ENCODE measurements around the gene SPPL3. TPM values are rescaled to one million over a fixed set of nuclear protein-coding genes. Genes with fewer than 3 reads are reported as not detected.

SPPL3 gene
- polyA plus RNA-seq, 1 experiment, result 22.1 TPM

GRCh38 chr12:120832737-120833136 lies 71.4 kb downstream of the SPPL3 start:
- no peak for DNase-seq (ENCODE audit: low read depth, low spot score)
- ChIA-PET POLR2A (no interaction called here), CTCF (no interaction called here)
- H3K4me3 ChIP-seq (ENCODE audit: low read depth, low read length), result no peak overlapping the region
- no peak for TF ChIP-seq CTCF (IDR thresholded peaks at IDR 0.05; ENCODE audit: low read depth, low read length)
- H3K9me3 ChIP-seq (ENCODE audit: control insufficient read depth, insufficient read depth, low read length), result no peaks in the 10 kb centered on the region
- H3K27me3 ChIP-seq (ENCODE audit: control insufficient read depth, insufficient read depth, low read length), result no peaks in the 10 kb centered on the region
- no peak overlapping the region for H3K27ac ChIP-seq (ENCODE audit: low read depth, low read length)

- ChIA-PET POLR2A (no interaction called here), CTCF (no interaction called here)
- no peak for TF ChIP-seq CTCF (IDR thresholded peaks at IDR 0.05; ENCODE audit: low read depth, low read length)
- Histone ChIP-seq H3K27me3 (ENCODE audit: control insufficient read depth, insufficient read depth, low read length) (no peaks in the 10 kb centered on the region), H3K9me3 (ENCODE audit: control insufficient read depth, insufficient read depth, low read length) (no peaks in the 10 kb centered on the region), H3K4me3 (ENCODE audit: low read depth, low read length) (no peak overlapping the region), H3K27ac (ENCODE audit: low read depth, low read length) (no peak overlapping the region)
- no peak for DNase-seq (ENCODE audit: low read depth, low spot score)
Observed at GRCh38 chr12:120831648-120832267, 72.4 kb downstream of the SPPL3 start.

- ChIA-PET CTCF (no interaction called here), POLR2A (no interaction called here)
- DNase-seq (ENCODE audit: low read depth, low spot score), result no peak
- Histone ChIP-seq H3K4me3 (ENCODE audit: low read depth, low read length) (no peak overlapping the region), H3K27me3 (ENCODE audit: control insufficient read depth, insufficient read depth, low read length) (no peaks in the 10 kb centered on the region), H3K27ac (ENCODE audit: low read depth, low read length) (no peak overlapping the region), H3K9me3 (ENCODE audit: control insufficient read depth, insufficient read depth, low read length) (no peaks in the 10 kb centered on the region)
- TF ChIP-seq CTCF (IDR thresholded peaks at IDR 0.05; ENCODE audit: low read depth, low read length), result no peak
Observed at GRCh38 chr12:120830966-120831365, 73.2 kb downstream of the SPPL3 start.

GRCh38 chr12:120830052-120830940 lies 73.9 kb downstream of the SPPL3 start:
- no peak for DNase-seq (ENCODE audit: low read depth, low spot score)
- Histone ChIP-seq H3K9me3 (ENCODE audit: control insufficient read depth, insufficient read depth, low read length) (no peaks in the 10 kb centered on the region), H3K4me3 (ENCODE audit: low read depth, low read length) (no peak overlapping the region), H3K27ac (ENCODE audit: low read depth, low read length) (no peak overlapping the region), H3K27me3 (ENCODE audit: control insufficient read depth, insufficient read depth, low read length) (no peaks in the 10 kb centered on the region)
- ChIA-PET CTCF (no interaction called here), POLR2A (no interaction called here)
- no peak for TF ChIP-seq CTCF (IDR thresholded peaks at IDR 0.05; ENCODE audit: low read depth, low read length)

GRCh38 chr12:120826335-120826734 lies 77.8 kb downstream of the SPPL3 start:
- no peak for DNase-seq (ENCODE audit: low read depth, low spot score)
- Histone ChIP-seq H3K27me3 (ENCODE audit: control insufficient read depth, insufficient read depth, low read length) (no peaks in the 10 kb centered on the region), H3K27ac (ENCODE audit: low read depth, low read length) (no peak overlapping the region), H3K4me3 (ENCODE audit: low read depth, low read length) (no peak overlapping the region), H3K9me3 (ENCODE audit: control insufficient read depth, insufficient read depth, low read length) (no peaks in the 10 kb centered on the region)
- no peak for TF ChIP-seq CTCF (IDR thresholded peaks at IDR 0.05; ENCODE audit: low read depth, low read length)
- ChIA-PET POLR2A (no interaction called here), CTCF (interaction anchor here (0.6 kb wide), 1 partner anchor 184 kb away, joined by 3 read pairs; no protein-coding TSS in a partner anchor)
